ENCODE data around the gene GPR68. TPM values are rescaled to one million over a fixed set of nuclear protein-coding genes. Genes with fewer than 3 reads are reported as not detected.

GPR68 gene
- total RNA-seq, 1 donor from 2014 or later: 6.3 TPM

- H3K27me3 ChIP-seq: no peaks in the 10 kb centered on the region
- H3K27ac ChIP-seq: no peak overlapping the region
- no peak overlapping the region for H3K4me3 ChIP-seq
- H3K4me1 ChIP-seq: no peaks in the 10 kb centered on the region
- DNase-seq (no peak), ATAC-seq (peak; percentile 65)
- no peak for TF ChIP-seq CTCF (IDR thresholded peaks at IDR 0.05)
- intact Hi-C loops (cut with DNase I): no loop called here
- peaks cover 35% of the 10 kb centered on the region for H3K36me3 ChIP-seq
- no peaks in the 10 kb centered on the region for H3K9me3 ChIP-seq
Observed at GRCh38 chr14:91284146-91284790, 39.8 kb upstream of the GPR68 start.

GRCh38 chr14:91283666-91284065 lies 39.2 kb upstream of the GPR68 start:
- intact Hi-C loops (cut with DNase I): no loop called here
- Histone ChIP-seq H3K4me3 (no peak overlapping the region), H3K36me3 (peaks cover 35% of the 10 kb centered on the region)

GRCh38 chr14:91282954-91283645 lies 38.6 kb upstream of the GPR68 start:
- Histone ChIP-seq H3K27ac (no peak overlapping the region), H3K9me3 (no peaks in the 10 kb centered on the region), H3K4me1 (no peaks in the 10 kb centered on the region), H3K36me3 (peaks cover 35% of the 10 kb centered on the region), H3K27me3 (no peaks in the 10 kb centered on the region), H3K4me3 (no peak overlapping the region)
- intact Hi-C loops (cut with DNase I): no loop called here
- DNase-seq: no peak
- no peak for ATAC-seq
- no peak for TF ChIP-seq CTCF (IDR thresholded peaks at IDR 0.05)

More at GRCh38 chr14:91283666-91284065, 39.2 kb upstream of the GPR68 start:
- Histone ChIP-seq H3K27ac (no peak overlapping the region), H3K27me3 (no peaks in the 10 kb centered on the region), H3K9me3 (no peaks in the 10 kb centered on the region), H3K4me1 (no peaks in the 10 kb centered on the region)
- no peak for ATAC-seq
- DNase-seq: no peak
- no peak for TF ChIP-seq CTCF (IDR thresholded peaks at IDR 0.05)

GRCh38 chr14:91281346-91281745 lies 36.8 kb upstream of the GPR68 start:
- TF ChIP-seq CTCF (IDR thresholded peaks at IDR 0.05): no peak
- no peaks in the 10 kb centered on the region for H3K27me3 ChIP-seq
- no peak overlapping the region for H3K27ac ChIP-seq
- ATAC-seq (no peak), DNase-seq (no peak)
- peaks cover 35% of the 10 kb centered on the region for H3K36me3 ChIP-seq
- H3K4me3 ChIP-seq: no peak overlapping the region
- intact Hi-C loops (cut with DNase I): no loop called here
- no peaks in the 10 kb centered on the region for H3K9me3 ChIP-seq
- no peaks in the 10 kb centered on the region for H3K4me1 ChIP-seq

- no peak overlapping the region for H3K27ac ChIP-seq
- H3K4me1 ChIP-seq: no peaks in the 10 kb centered on the region
- no peak for TF ChIP-seq CTCF (IDR thresholded peaks at IDR 0.05)
- no peak for DNase-seq
- ATAC-seq: no peak
- H3K4me3 ChIP-seq: no peak overlapping the region
- H3K27me3 ChIP-seq: no peaks in the 10 kb centered on the region
- H3K36me3 ChIP-seq: peaks cover 35% of the 10 kb centered on the region
- intact Hi-C loops (cut with DNase I): no loop called here
- H3K9me3 ChIP-seq: no peaks in the 10 kb centered on the region
Observed at GRCh38 chr14:91280129-91280528, 35.6 kb upstream of the GPR68 start.

Measured in upper lobe of right lung (tissue), 1 donor.